ENCODE measurements around the gene RBM45.

DNA sequence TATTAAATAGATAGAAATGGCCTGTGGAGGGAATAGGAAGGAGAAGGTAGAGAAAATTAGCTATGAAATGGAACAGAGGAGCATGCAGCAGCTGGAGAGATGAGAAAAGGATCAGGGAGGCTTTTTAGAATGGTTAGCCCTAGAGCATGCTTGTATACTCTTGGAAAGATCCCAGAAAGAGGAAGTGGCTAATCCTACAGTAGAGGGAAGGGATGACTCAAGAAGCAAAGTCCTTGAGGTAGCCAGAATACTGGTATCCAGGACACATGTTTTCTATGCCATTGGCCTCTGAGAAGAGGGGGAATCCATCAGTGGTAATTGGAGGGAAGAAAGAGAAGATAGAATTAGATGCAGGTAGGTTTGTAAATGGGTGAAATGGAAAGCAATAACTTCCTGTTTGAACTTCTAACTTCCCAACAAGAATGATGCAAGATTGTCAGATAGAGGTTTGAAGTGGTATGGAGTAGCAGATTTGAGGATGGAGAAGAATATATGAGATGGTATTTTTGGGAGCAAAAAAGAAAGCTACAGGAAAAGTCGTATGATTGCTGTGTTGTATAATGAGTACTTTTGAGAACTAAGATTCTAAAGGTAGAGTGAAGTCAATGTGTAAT is 64.9 kb downstream of the RBM45 start:
- TF ChIP-seq CTCF (IDR thresholded peaks at IDR 0.05; ENCODE audit: insufficient read depth, low read depth, low read length), result no peak
- TF ChIP-seq EZH2 (IDR thresholded peaks at IDR 0.05; ENCODE audit: insufficient read depth, low read length), result no peak
